Nephron progenitor cell (in vitro differentiated cells): ENCODE measurements around the gene TRIM27.

Experiments
- DNase-seq: peaks from one replicate; pipeline ENCODE4 v3.0.0; 2021
- H3K27ac Mint-ChIP-seq: 2 replicates; pipeline ENCODE4 v1.8.0; 2021; ENCODE audit warnings: mild to moderate bottlenecking, moderate library complexity, mixed read lengths
- H3K27me3 Mint-ChIP-seq: 2 replicates; pipeline ENCODE4 v1.8.0; 2021; ENCODE audit warnings: mild to moderate bottlenecking, low read depth, mixed read lengths; ENCODE audit not compliant: poor library complexity
- H3K36me3 Mint-ChIP-seq: 2 replicates; pipeline ENCODE4 v1.8.0; 2021; ENCODE audit warnings: low read depth, mixed read lengths
- H3K4me1 Mint-ChIP-seq: 2 replicates; pipeline ENCODE4 v1.8.0; 2021; ENCODE audit warnings: mixed read lengths
- H3K4me3 Mint-ChIP-seq: 2 replicates; pipeline ENCODE4 v1.8.0; 2021; ENCODE audit warnings: mild to moderate bottlenecking, moderate library complexity, mixed read lengths
- H3K9me3 Mint-ChIP-seq: 2 replicates; pipeline ENCODE4 v1.8.0; 2021; ENCODE audit warnings: mild to moderate bottlenecking, moderate library complexity, mixed read lengths
- CTCF ChIP-seq: fragments of 200-600 bp; sonication (generic); IDR thresholded peaks from 2 replicates; pipeline ENCODE4 v1.5.0; 2021; ENCODE audit warnings: antibody characterized with exemption

TRIM27 gene

GRCh38 chr6:28864326-28864923 lies 59.4 kb downstream of the TRIM27 start:
- Mint-ChIP-seq H3K36me3 (peaks cover 6% of the 10 kb centered on the region), H3K9me3 (peaks cover 46% of the 10 kb centered on the region), H3K27me3 (peaks cover 27% of the 10 kb centered on the region), H3K4me1 (peaks cover 23% of the 10 kb centered on the region), H3K4me3 (peak overlapping the region; percentile 94), H3K27ac (peak overlapping the region; percentile 1)
- TF ChIP-seq CTCF = no peak
- no peak for DNase-seq

GRCh38 chr6:28863604-28864325 lies 60.0 kb downstream of the TRIM27 start:
- Mint-ChIP-seq H3K9me3 (peaks cover 46% of the 10 kb centered on the region), H3K4me1 (peaks cover 23% of the 10 kb centered on the region), H3K27ac (peak overlapping the region; percentile 81), H3K27me3 (peaks cover 27% of the 10 kb centered on the region), H3K4me3 (peak overlapping the region; percentile 94), H3K36me3 (peaks cover 6% of the 10 kb centered on the region)
- DNase-seq = peak; percentile 78
- TF ChIP-seq CTCF = no peak

GRCh38 chr6:28862077-28862476 lies 61.7 kb downstream of the TRIM27 start:
- Mint-ChIP-seq H3K36me3 (peaks cover 6% of the 10 kb centered on the region), H3K4me3 (no peak overlapping the region), H3K27ac (no peak overlapping the region), H3K27me3 (peaks cover 24% of the 10 kb centered on the region), H3K4me1 (peaks cover 20% of the 10 kb centered on the region), H3K9me3 (peaks cover 46% of the 10 kb centered on the region)
- no peak for TF ChIP-seq CTCF
- DNase-seq = no peak

GRCh38 chr6:28861339-28861738 lies 62.4 kb downstream of the TRIM27 start:
- no peak for TF ChIP-seq CTCF
- H3K4me1 Mint-ChIP-seq = peaks cover 17% of the 10 kb centered on the region
- H3K27ac Mint-ChIP-seq = no peak overlapping the region
- no peak for DNase-seq
- H3K9me3 Mint-ChIP-seq = peaks cover 48% of the 10 kb centered on the region
- peaks cover 8% of the 10 kb centered on the region for H3K36me3 Mint-ChIP-seq
- peaks cover 24% of the 10 kb centered on the region for H3K27me3 Mint-ChIP-seq
- H3K4me3 Mint-ChIP-seq = no peak overlapping the region

GRCh38 chr6:28860581-28860980 lies 63.2 kb downstream of the TRIM27 start:
- TF ChIP-seq CTCF = no peak
- Mint-ChIP-seq H3K36me3 (peaks cover 8% of the 10 kb centered on the region), H3K4me1 (peaks cover 17% of the 10 kb centered on the region), H3K4me3 (no peak overlapping the region), H3K27me3 (peaks cover 21% of the 10 kb centered on the region), H3K27ac (no peak overlapping the region), H3K9me3 (peaks cover 49% of the 10 kb centered on the region)
- DNase-seq = no peak

- no peak overlapping the region for H3K27ac Mint-ChIP-seq
- H3K9me3 Mint-ChIP-seq = peaks cover 46% of the 10 kb centered on the region
- H3K27me3 Mint-ChIP-seq = peaks cover 18% of the 10 kb centered on the region
- no peak for DNase-seq
- peaks cover 5% of the 10 kb centered on the region for H3K36me3 Mint-ChIP-seq
- no peak overlapping the region for H3K4me3 Mint-ChIP-seq
- H3K4me1 Mint-ChIP-seq = peaks cover 11% of the 10 kb centered on the region
- TF ChIP-seq CTCF = no peak
Observed at GRCh38 chr6:28858963-28859362, 64.8 kb downstream of the TRIM27 start.
